Measurements from ENCODE around the gene RFT1.

DNA sequence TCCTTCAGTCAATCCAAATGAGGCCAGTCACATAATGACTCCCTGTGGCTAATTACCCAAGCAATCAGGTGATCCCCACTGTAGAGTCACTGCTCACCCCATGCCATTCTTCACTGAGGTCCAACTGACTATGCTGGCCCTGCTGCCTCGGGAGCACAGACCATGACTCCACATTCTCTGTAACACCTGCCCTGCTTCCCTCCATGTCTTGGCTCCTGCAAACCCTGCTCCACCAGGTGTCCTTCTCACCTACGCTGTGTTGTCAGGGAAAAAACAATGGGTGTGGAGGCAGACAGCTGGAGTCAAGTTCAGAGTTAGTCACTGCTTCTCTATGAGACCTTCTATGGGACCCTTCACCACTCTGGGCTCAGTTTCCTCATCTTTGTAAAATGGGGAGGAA, 78.3 kb downstream of the RFT1 start:
- TF ChIP-seq POLR2A (IDR thresholded peaks at IDR 0.05; ENCODE audit: low read depth, low read length) (no peak), TAF1 (IDR thresholded peaks at IDR 0.05; ENCODE audit: low read depth, low read length) (no peak)
